GOT3 (cell line): Measurements from ENCODE around the gene ZFPM1.

ENCODE experiments used
- DNase-seq: peaks from one replicate; lab custom pipeline; 2025; ENCODE audit warnings: mixed read lengths; lab: John Stamatoyannopoulos, UW

ZFPM1 gene

DNA sequence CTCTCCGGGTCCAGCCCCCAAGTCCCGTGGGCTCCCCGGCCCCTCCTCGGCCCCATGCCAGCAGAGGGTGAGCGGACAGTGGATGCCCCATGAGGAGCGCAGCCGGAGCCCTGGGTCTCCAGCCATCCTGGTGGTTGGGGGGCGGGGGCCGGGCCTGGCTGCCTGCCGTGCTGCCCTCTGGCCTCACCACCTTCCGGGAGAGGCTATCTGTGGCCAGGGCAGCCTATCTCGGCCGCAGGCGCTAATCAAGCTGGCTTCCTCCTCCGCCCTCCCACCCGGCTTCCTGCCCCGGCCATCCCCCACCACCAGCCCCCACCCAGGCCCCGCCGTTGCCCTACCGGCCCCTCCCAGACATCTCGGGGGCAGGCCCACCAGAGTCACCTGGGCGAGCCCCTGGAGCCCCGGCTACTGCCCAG lies 46.8 kb downstream of the ZFPM1 start:
- no peak for DNase-seq

DNA sequence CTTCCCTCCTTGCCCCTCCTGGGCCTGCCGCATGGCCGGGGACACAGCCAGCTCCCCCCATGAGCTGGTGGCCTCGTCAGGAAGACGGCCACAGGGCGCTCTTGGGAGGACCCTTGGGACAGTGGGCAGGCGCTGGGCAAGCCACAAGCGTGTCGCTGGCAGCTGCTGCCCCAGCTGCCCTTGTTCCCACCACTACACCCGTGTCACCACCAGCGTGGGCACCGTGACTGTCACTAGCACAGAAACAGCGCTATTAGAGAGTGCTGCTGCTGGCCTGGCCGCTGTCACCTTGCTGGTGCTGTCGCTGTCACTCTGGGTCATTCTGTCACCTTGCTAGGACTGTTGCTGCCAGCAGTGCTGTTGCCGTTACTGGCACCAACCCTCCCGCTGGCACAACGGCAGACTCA lies 47.2 kb downstream of the ZFPM1 start:
- DNase-seq: no peak

DNA sequence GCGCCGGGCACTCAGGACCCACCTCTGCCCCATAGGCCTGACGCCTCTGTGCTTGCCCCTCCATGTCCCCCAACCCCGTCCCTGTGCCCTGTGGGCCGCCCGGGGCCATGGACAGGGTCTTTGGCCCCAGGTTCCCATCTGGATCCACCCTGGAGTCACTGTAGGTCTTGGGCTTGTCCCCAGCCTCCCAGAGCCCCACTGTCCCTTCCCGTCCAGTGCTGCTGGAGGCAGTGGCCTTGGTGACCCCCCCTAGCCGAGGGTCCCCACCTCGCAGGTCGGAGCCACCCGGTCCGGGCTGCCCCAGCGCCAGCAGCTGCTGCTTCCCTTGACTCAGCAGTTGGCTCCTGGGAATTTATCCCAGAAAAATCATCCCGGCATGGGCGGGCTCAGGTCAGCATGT lies 49.3 kb downstream of the ZFPM1 start:
- DNase-seq: no peak

DNA sequence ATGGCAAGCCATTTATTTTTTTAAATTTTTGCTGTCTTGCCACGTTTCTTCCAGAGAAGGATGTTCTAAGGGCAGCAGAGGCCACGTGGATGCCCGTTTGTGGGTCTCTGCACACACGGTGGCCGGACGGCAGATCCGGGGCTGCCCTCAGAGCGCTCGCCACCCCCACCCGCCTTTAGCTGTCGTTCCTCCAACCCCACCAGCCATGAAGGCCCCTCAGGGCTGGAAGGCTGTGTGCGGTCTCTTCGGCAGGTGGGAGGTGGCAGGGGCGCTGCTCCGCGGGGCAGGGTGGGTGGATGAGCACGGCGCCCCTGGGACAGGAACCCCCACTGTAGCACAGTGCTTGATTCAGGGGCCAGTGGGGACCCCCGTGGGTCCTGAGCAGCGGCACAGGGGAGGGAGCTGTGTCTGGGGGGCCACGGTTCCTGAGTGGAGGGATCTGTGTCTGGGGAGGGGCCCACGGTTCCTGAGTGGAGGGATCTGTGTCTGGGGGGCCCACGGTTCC lies 49.7 kb downstream of the ZFPM1 start:
- no peak for DNase-seq

DNA sequence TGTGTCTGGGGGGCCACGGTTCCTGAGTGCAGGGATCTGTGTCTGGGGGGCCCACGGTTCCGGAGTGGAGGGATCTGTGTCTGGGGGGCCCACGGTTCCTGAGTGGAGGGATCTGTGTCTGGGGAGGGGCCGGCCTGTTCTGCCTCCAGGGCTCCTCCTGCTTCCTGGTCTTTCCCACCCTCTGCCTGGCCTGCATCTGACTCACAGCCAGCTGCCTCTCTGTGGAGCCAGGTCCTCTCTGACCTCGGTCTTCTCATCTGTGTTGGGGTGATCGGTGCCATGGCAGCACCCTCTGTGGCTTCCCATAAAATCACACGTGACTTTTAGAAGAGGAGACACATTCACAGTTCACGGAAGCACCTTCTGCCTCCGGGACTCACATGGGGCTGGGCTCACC lies 50.3 kb downstream of the ZFPM1 start:
- no peak for DNase-seq

DNA sequence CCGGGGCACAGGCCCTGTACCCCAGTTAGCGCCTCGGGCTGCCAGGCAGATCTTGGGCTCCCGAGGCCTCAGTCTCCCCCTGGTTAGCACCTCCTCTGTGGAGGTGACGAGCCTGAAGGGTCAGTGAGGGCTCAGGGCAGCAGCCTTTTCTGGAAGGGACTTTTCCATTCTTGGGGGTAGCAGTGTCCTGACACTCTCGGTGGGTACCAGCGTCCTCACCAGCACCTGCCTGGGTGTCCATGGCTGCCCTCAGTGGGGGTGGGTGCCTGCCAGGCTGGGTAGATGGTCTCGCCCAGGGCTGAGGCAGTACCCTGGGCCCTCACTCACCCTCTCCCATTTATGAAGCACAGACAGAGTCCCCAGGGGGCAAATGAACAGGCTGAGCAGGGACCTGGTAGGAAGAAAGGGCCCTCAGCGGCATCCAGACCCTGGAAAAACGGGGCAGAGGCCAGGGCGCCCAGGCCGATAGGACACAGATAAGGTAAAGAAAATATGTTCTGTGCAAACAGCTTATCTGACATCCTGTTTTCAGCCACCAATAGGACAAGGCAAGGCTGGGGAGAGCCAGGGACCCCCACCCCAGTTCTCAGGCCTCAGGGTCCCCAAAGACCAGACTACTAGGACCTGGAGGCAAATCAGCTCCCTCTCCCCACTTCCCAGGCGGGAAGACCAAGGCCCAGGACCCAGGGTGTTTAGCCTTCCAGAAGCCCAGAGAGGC lies 50.9 kb downstream of the ZFPM1 start:
- DNase-seq: no peak

DNA sequence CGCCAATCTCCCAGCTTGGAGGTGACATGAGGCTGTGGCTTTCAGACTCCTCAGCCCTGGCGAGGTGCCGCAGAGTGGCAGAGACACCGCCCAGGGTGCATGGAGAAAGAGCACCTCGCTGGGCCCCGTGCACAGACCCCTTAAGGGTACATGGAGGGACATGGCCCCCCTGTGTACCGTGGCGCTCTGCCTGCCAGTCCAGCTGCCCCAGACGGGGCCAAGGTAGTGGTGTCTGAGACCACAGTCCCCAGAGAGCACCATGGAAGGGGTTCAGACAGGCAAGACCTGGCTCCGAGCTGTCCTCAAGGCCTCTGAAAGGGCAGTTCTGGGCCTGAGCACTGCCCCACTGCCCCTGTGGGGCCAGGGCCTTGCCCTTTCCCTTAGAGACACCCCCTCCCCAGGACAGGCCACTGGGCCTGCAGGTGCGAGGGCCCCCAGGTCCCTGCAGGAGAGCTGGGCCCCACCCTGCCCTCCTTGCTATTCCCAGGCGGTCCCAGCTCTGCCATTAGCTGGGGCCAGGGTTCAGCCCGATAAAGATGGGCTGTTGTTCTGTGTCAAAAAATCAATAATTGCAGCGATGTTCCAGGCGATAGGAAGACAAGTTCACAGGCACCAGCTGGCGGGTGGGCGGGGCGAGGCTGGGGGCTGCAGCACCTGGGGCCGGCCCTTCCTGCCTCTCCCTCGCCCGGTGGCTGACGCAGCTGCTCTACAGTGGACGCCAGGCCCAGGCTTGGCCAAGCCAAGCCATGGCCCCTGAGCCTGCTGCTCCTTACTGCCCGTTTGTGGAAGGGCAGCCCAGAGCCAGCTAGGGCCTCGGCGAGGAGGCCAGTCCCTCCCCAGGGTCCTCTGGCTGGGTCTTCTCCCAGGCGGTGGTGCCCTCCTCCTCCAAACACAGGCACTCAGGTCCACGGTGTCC lies 51.7 kb downstream of the ZFPM1 start:
- DNase-seq: no peak

DNA sequence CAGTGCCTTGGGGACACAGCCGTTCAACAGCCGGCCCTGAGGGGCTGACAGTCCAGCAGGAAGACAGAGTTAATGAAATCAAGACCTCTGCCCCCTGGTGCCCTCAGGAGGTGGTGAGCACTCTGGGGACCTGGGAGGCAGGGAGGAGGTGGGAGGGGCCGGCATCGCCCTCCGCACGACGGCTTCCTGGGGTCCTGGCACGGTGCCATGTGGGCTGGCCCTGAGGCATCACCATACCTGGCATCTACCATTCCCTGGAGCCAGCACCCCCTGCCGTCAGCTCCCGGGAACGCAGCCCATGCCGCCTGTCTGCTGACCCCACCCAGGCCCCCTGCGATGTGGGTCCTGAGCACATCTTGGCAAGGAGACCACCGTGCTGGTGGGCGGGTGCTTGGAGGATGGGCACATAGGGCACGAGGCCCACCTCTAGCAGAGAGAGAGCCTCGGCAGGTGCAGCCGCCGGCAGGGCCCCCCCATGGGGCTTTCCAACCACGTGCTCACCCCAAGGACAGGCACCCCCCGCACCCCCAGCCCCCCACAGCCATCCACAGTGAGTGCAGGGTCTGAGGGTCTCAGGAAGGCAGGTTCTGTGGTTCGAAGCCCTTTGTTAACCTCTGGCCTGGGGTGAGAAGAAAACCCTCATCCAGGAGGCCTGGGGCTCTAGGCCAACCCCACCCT lies 52.5 kb downstream of the ZFPM1 start:
- no peak for DNase-seq

DNA sequence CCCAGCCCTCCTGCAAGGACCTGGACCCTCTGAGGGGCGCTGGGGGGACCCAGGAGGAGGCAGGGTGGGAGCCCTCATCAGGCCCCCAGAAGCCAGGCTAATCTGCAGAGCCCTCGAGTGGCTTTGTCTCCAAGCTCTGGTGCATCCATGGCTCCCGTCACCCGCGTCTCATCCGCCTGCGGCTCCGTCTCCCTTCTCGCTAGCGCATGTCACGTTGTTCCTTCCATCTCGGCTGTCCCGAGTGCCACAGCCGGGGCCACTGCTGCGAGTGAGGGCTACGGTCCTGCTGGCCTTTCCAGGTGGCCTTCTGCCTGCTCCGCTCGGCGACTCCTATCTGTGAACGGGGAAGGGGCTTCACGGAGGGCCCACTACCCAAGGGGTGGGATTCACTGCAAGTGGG lies 53.6 kb downstream of the ZFPM1 start:
- DNase-seq: no peak

DNA sequence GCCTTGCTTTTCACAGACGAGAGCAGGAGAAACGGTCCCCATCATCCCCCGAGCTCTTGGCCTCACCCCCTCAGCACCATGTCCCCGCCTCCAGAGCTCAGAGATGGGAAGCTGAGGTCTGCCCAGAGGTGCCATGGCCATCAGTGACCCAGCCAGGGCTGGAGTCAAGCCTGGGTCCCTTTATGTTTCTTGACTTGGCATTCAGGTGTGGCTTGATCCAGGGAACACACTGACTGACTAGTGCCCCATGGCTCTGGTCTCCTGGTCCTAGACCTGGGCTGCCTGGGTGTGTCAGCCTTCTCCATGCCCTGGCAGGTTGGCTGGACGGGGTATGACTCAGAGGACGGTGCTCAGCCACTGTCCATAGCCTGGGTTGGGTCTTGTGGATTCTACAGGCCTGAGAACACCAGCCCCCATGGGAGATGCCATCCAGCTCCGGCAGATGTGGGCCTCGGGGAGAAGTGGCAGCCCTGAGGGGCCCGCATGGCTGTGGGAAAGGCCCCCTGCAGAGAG lies 54.2 kb downstream of the ZFPM1 start:
- DNase-seq: no peak

DNA sequence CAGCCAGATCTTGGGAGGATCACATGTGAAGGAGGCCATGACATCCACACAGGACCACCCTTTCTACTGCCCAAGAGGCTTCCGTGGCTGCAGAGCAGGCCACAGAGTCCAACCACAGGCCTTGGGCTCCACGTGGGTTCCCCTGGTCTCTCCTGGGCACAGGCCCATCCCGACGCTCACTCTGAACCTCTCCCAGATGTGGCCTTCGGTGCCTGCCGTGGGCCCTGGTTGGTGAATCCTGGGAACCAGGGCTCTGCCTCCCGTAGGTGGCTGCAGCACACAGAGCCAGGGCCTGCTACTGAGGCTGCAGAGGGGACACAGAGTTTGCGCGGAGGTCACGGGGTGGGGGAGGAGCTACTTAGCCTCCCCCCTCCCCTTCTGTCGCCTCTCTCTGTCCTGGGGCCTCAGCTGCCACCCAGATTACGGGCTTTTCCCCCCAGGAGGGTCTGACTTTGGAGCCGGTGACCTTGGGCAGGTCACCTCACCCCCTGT lies 55.3 kb downstream of the ZFPM1 start:
- no peak for DNase-seq

DNA sequence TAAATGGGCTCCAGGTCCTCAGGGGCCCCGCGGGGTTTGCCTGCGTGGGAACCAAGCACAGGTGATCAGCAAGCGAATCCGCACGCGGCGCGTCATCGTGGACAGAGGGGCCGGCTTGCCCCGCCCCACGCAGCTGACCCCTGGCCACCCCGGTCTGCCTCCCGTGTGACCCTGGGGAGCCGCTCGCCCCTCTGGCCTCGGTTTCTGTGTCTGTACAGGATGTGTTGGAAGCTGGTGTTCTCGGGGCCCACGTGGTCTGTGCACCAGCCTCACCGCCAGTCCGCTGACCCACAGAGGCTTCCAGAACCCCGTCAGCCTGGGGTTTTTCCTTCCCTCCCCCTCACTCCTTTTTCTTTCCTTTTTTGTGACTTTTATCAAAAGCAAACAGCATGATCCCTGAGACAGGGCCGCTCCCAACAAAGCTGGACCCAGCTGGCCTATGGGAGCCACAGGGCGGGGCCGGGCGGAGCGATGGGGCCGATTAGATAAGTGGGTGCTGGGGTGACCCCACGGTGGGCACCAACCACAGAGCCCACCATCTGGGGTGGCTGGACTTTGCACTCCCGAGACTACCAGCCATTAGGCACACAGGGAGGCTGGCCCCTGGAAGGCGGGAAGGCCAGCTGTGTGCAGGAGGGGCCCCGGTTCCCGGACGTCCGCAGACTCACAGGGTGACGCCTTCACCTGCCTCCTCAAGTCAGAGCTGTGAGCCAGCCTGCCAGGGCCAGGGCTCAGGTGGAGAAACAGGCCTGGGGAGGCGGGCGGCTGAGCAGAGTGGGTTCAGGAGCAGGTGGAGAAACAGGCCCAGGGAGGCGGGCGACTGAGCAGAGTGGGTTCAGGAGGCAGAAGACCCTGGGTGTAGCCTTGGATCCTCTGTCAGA lies 56.0 kb downstream of the ZFPM1 start:
- DNase-seq: no peak

DNA sequence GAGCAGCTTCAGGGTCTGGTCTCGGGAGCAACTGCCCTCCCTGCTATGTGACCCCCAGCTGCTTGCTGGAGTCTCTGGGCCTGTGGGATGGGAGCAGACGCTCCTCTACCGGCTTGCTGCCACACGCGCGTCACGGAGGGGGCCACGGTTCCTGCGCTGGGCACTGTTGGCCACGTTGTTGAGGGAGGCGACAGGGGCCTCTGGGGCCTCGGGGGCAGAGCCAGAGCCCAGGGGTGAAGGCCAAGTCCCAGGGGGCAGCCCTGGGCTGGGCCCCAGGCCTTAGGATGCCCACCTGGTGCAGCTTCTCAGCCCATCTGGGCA lies 56.6 kb downstream of the ZFPM1 start:
- DNase-seq: no peak

DNA sequence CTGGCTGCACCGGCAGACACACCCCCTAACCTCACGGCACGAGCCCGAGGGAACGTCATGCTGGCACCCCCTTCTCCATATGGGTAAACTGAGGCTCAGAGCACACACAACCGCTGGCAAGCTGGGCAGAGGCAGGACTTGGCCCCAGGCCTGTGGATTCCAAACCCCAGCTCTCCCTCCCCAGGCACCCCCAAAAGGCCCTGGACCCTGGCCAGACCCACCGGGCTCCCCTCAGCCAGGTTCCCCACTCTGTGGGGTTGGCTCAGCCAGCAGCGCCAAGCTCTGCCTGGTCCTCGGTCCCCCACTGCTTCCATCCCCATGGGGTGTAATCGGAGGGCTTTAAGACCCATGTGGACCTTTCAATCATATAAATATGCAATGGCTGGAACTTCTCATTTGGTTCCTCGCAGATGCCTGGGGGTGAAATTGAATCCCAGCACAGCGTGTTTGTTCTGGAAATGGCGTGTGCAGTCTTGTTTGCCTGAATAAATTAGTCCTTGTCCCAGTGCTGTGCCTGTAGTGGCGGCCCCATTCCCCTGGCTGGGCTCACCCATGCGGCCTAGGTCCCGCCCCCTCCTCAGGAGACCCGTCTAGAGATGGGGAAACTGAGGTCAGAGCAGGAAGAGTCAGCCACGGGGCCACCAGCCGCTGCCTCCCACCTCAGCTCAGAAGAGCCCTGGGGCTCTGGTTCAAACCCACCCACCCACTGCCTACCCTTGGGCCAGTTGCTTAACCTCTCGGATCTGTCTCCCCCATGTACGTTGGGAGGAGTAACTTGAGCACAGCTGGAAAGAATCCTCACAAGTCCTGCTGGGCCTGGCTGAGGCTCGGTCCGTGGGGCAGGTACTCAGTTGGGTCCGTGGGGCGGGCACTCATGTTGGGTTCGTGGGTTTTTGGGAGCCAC lies 57.3 kb downstream of the ZFPM1 start:
- no peak for DNase-seq

DNA sequence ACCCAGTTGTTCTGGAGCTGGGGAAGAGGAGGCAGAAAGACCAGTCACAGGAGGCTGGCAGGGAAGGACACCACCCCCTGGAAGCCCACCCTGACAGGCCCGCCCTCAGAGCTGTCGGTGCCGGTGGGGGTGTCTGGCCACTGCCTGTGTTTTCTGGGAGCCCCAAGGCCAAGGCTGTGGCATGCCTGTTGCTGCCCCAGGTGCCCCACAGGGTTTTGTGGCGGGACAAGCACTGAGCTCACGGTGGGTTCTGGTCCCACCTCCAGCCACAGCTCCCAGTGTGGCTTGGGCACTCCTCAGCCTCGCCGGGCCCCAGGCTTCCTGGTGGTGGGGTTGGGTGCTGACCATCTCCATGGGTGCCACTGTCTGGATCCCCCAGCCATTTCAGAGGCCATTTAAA lies 58.0 kb downstream of the ZFPM1 start:
- DNase-seq: no peak

DNA sequence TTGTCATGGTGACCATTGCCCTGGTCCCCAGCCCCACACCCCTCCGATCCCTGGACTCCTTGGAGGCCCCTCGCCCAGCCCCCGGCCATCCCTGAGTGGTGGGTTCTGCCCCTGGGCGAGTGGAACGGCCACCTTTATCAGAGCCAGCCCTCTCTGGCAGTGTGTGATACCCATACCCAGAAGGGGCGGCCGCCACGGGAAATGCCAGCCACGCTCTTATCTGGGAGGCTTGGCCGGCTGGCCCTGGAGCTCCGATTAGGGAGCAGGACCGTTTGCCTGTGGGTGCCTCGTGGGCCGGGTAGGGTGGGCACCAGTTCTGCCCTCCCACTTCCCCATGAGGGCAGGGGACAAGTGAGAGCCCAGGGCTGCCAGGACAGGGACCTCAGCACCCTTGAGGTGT lies 58.8 kb downstream of the ZFPM1 start:
- no peak for DNase-seq

DNA sequence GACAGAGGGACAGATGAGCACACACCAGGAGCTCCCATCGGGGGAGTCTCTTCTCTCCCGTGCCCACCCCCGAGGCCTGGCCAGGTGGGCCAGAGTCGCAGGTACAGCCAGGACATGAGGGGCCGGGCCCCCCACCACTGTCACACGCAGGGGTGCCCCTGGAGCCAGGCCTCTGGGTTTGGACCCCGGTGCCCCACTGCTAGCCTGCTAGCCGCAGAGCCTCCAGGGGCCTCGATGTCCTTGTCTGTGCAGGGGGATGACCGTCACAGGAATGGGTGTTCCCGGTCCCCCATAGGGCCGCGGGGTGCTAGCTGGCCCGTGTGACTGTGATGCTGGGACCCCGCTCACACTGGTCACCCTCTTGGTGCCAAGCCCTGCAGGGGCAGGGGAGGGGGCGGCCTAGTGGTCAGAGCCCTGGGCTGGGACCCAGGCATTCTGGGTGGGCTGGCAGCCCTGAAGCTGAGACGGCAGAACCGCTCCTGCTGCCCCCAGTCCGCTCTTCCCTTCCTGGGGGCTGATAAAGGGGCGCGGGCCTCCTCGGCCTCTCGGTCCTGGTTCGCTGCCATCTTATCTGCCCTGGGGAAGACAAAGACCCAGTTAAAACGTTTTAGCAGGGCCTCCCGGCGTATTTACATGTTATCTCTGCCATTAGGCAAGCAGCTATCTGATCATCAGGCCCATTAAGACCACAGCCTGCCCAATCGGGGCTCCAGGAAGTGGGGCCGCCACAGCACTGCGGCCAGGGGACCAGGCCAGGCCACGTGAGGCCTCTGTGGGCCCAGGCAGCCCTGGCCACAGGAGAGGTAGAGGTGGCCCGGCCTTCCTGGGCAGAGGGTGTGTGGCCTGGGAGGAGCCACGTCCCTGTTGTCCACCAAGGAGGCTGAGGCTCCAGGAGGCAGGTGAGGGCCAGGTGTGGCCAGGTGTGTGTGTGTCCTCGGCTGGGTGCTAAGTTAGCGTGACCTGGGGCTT lies 59.9 kb downstream of the ZFPM1 start:
- no peak for DNase-seq

DNA sequence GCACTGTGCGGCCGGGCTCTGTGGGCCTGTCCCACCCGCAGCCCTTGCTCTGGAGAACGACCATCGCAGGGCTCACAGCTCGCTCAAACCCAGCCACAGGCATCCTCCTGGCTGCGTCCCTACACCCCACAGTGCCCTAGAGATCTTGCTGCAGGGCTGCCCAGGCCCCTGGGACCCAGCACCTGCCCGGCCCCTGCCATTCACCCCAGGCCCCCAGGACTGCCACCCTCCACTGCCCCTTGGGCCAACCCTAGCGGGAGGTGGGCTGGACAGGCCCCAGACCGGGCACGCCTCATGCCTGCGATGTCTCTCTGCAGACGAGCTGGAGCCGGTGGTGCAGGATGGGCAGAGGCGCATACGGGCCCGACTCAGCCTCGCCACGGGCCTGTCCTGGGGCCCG lies 61.0 kb downstream of the ZFPM1 start:
- no peak for DNase-seq
